Measurements from ENCODE around the gene DOCK11.

DNA sequence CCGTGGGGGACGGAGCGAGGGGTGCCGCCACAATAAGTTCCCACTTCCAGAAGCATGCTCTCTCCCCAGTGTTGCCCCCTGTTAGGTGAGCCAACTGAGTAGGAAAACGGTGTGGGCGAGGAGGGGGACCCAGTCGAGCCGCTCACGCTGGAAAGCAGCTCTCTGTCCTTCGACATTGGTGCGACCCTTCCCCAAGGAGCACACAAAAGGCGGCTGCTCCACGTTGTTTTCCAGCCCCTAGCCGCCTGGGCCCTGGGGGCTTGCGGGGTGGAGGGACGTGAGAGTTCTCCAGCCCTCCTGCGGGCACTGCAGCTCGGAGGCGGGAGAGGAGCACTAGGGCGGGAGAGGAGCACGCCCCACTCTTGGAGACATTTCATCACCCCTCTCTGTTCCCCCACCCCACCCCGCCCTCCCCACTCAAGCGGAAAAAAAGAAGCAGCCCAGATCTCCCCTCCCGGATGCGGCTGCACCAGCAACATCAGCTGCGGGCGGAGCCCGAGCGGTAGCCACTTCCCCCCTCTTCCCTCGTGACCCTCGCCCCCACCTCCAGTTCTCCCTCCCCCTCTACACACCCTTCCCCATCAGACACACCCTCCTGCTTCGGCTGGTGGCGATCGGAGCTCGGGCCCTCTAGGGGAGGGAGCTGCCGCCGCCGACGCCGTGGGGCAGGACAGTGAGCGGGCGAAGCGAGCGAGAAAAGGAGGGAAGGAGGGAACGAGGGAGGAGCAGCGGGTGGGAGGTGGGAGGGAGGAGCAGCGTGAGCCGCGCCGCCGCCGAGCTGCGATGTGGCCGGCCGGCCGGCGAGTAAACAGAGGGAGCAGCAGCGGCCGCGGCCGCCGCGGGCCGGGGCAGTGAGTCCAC, at the start of gene DOCK11:
- no peak for TF ChIP-seq EZH2phosphoT487 (IDR thresholded peaks at IDR 0.05; ENCODE audit: low read depth, severe bottlenecking, unreplicated experiment)
- TF ChIP-seq, protein P1, sequence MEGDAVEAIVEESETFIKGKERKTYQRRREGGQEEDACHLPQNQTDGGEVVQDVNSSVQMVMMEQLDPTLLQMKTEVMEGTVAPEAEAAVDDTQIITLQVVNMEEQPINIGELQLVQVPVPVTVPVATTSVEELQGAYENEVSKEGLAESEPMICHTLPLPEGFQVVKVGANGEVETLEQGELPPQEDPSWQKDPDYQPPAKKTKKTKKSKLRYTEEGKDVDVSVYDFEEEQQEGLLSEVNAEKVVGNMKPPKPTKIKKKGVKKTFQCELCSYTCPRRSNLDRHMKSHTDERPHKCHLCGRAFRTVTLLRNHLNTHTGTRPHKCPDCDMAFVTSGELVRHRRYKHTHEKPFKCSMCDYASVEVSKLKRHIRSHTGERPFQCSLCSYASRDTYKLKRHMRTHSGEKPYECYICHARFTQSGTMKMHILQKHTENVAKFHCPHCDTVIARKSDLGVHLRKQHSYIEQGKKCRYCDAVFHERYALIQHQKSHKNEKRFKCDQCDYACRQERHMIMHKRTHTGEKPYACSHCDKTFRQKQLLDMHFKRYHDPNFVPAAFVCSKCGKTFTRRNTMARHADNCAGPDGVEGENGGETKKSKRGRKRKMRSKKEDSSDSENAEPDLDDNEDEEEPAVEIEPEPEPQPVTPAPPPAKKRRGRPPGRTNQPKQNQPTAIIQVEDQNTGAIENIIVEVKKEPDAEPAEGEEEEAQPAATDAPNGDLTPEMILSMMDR (IDR thresholded peaks at IDR 0.05; ENCODE audit: poor library complexity), result no peak

All from hepatocyte (in vitro differentiated cells).